Stimulated activated CD8-positive, alpha-beta memory T cell treated with anti-CD3 and anti-CD28 coated beads, Interleukin-2, amount 100 ng/mL, for 48 hours (primary cell): ENCODE data around the gene DCX.

Experiments
- DNase-seq, 2 donors: peaks; one replicate each; pipeline ENCODE4 v3.0.0-alpha.2; 2020; ENCODE audit warnings: low read depth in 2 of 2

Gene DCX

GRCh38 chrX:111309083-111309482 is 102.9 kb downstream of the DCX start:
- DNase-seq: no peak

- no peak for DNase-seq
Measured at GRCh38 chrX:111308039-111308438, 104.0 kb downstream of the DCX start.

- no peak for DNase-seq
Measured at GRCh38 chrX:111302284-111302683, 109.7 kb downstream of the DCX start.

DNA sequence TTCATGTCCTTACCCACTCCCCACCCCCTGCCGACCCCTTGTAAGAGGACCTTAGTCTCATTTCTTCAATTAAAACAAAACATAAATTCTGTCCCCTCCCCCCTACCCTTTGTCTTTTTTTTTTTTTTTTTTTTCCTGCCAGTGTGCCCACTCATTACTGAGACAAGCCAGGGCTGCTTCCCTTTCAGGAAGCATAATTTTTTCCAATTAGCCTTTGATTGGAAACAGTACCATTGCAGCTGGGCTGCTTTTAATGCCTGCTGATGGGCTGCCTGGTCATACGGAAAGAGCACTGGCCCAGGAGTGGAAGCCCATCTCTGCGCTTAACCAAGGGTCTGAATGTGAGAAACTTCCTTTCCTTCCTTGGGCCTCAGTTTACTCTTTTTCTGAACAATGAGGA is 123.2 kb downstream of the DCX start:
- DNase-seq: no peak

DNA sequence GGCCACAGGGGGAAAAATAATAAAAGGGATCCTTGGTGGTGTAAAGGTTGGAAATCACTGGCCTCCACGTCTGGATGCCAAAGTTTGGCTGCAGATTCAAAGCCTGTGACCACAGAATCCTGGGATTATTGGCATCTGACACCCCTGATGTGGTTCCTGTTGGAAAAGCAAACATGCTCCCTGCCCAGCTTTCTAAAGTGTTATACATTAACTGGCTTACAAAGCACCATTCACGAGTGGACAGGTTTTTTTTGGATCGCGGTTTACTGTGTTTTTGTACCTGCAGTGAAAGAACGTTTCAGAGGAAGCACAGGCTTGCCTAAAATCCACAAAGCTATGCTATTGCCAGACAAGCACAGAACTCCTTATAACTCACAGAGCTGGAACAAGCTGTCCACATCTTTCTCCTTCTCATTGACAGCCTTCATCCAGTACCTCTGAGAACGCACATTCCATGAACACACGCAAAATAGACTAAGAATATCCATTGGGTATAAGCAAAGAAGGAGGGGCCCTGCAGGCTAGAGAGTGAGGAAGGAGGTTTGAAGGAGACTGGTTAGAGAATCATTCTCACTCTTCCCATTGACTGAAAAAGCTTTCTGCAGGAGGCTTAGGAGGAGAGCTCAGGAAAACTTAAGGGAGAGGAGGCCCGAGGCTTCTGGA is 127.2 kb downstream of the DCX start:
- DNase-seq: no peak

DNA sequence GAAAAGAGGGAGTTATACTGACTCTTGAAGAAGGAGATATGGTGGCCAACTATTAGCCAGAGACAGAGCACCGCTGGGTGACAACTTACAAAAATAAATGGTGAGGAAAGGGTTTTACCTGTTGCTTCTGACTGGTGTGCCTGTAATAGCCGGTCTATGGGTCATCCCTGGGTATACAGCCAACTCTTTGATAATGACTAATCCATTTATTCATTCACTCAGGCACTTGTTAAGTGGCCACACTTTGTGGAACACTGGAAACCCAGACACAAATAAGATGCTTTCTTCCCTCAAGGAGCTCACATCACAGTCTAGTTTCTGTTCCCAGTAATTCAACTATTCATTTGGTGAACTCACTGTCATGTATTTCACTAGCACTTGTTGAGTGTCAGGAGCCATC is 128.5 kb downstream of the DCX start:
- no peak for DNase-seq

- no peak for DNase-seq
Measured at GRCh38 chrX:111282991-111283390, 129.0 kb downstream of the DCX start.

DNA sequence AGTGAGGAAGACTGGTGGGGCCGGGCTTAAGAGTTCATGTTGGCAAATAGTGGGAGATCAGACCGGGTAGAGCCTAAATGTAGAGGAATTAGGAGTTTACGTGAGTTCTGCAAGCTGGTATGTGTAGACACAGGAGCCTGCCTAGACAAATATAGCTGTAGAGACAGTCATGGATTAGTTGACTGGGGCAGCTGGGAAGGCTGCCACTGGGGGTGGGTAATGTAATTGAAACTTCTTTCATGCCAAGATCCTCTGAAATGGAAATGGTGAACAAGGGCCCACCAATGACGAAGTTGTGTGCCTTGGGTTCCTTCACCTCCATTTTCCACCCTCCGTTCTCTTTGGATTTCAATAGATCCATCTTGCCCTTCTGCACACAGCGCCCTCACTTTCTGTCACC is 129.9 kb downstream of the DCX start:
- DNase-seq: no peak

DNA sequence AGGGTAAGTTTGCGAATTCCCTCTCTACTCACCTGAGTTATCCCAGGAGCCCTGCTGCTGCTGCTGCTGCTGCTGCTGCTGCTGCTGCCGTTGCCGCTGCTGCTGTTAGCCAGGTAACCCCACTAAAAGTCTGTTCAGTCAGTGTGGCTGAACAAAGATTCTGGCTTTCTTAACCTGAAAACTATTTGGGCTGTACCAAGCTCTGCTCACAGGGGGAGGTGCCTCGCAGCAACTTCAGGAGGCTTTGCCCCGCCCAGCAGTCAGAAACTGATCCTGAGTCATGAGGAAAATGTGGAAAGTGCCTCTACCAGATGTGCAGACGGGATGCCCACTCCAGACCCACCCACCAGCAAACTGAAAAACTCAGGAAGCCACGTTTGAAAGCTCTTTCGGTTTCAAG is 141.7 kb downstream of the DCX start, which contains the start of gene CAPN6:
CAPN6 (minus strand) TSS at position 145 of the 400 bp plus-strand sequence. CDS start 6,547 bp downstream, outside the sequence.
- no peak for DNase-seq

DNA sequence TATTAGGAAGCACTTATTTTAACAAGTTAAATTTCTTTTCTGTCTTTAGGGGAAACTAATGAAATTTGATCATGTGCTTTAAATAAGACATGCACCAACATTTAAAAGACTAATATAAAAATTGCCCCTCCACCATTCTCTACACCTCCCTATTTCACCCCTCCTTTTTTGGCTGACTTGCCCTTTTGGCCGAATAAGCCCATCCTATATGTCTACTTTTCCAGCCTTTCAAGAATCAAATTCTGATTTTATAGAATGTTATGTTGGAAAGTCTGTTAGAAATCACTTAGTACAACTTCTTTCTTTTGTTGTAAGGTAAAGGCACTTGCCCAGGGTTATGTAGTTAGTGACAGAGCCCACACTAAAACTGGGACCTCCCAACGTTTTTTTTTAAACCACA is 143.5 kb downstream of the DCX start:
- no peak for DNase-seq

DNA sequence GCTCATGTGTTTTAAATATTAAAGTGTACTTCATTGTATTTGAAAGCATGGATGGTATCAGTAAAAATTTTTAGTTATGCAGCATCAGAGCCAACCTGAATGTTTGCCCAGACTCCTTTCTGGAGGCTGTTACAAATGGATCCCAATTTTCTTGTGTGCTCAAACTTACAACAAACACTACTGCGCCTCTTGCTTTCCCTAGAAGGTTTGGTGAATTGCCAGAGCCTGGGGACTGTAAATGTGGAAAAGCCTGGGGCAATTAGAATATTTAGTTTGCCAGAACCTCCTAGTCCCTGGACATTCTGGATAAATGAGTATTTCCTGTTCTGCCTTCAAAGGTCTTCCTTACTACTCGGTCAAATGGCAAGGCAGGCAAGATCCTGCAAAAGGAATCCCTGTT is 146.5 kb downstream of the DCX start:
- DNase-seq: no peak

DNA sequence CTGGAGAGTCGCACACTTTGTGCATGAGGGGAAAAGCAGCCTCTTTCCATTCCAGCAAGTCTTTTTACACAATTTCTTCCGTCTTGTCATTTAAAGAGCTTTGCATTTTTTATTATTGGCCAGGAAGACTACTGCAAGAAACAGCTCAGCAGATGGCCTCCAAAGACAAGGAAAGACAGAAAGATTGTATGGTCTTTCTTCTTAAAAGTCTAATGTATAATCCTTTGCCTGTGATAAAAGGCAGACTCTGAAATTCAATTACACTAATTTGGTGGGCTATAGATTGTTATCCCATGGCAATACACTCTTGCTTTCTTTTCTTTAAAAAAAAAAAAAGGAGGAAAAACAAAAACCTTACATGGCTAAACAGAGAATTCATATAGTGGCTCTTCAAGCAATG is 147.6 kb downstream of the DCX start:
- DNase-seq: no peak

GRCh38 chrX:111262086-111262485 is 149.9 kb downstream of the DCX start:
- DNase-seq: no peak

DNA sequence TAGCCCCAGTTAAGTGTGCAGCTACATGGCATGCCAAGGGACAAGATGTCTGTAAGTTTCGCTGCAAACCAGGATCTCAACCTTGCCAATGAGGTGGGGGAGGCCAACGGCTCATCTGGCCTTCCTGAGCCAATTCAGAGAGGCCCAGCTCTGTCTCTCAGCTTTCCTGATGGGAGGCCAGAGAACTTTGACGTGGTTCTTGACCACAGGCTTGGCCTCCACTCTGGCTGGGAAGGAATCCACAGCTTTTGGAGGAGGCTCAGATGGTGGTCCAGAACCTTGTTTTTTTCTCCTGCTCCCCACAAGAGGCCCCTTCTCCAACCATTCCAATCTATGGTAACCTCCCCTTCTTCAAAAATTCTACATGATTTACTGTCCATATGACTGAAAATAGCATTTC is 151.5 kb downstream of the DCX start:
- DNase-seq: no peak

DNA sequence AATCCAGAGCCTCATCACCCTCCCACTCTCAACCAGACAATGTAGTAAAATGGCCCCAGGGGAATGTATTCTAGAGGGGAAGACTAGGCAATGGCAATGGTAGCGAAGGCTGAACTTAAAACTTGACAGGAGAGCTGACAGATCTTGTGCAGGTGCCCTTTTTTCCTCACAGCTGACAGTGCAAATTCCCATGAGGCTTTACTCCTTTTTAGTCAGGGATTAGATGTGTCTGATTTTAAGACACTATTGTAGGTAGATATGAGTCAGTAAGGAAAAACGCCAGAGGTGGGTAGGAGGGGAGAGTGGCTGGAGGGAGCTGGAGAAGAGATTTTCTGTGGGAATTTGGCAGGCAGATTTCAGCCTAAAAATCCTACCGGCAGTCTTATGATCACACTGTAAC is 152.4 kb downstream of the DCX start:
- DNase-seq: no peak

DNA sequence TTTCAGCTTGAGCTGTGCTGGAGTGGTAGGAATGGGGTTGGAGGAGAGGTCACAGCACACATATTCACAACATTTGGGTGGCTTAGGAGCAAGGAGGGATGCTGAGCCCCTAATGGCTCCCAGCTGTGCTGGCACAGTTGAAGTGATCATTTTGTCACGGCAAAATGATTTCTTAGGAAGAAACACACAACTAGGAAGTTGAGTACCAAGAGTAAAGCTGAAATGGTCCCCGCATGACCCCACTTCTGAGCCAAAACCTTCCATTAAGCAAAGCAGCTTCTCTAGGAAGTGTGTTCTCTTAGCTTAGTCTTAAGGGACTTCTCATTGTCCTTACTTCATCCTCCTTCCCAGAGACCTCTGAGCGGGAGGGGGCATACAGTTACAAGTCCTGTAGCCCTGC is 154.3 kb downstream of the DCX start:
- no peak for DNase-seq

- no peak for DNase-seq
Measured at GRCh38 chrX:111254896-111255693, 156.9 kb downstream of the DCX start.

DNA sequence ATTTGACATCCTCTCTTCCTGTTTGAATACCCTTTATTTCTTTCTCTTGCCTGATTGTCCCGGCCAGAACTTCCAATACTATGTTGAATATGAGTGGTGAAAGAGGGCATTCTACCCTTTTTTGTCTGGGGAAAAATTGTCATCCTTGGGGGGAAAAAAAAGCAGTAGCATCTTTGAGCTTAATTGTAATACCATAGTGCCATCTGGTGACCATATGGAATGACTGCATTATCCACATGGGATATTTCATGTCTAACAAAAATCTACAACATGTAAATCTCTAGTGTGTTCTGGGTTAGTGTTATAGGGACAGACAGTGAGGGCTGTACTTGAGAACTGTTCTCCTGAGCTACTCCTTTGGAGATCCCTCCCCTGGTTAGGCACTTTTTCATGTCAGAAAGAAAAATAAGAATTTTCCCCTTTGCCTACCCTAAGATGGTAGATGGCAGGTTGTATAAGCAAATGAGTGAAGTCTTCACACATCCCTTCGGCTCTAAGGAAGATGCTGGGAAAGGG is 167.7 kb downstream of the DCX start:
- no peak for DNase-seq
